Stimulated activated CD8-positive, alpha-beta memory T cell treated with anti-CD3 and anti-CD28 coated beads, Interleukin-15, amount 100 ng/mL, for 48 hours (primary cell): Measurements from ENCODE around the gene EYS.
"Not testable (repeated sequence)": the region's sequence is repeated elsewhere in the genome, so short reads cannot be mapped to it uniquely, and the experiment has no call there.

Experiments
- DNase-seq, 2 donors: peaks; one replicate each; pipeline ENCODE4 v3.0.0-alpha.2; 2020; ENCODE audit warnings: low read depth in 2 of 2

The EYS gene

DNA sequence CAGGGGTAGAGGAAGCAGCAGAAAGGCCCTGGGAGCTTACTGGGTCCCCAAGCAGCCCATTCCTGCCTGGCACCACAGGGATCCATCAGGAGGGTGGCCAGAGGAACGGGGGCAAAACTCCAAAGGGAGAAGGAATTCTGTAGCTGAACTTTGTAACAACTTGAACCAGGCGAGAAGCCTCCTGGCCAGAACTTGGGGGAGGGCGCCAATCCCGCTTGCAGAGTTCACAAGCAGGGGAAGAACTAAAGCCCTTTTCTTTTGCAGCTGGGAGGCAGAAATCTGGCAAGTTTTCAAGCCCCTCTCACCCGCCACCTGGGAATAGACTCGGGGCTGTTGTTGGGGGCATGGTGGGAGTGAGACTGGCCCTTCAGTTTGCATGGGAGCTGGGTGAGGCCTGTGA is 1882.3 kb downstream of the EYS start:
- no peak for DNase-seq

DNA sequence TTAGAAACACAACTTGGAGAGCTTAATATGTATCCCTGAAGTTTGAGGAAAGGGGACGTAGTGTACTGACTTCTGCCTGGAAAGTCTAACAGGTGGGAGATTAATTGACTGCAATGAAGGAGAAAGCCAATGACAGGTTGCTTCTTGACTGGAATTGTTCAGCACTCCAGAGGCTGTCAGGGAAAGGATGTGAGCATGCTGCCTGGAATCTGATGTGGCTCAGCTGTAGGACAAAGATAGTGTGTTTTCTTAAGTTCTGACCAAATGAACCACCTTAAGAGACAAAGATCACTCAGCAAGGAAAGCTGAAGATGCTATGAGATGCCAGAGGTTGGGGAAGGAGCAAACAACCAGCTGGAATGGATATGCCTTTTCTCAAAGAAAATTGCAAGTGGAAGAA is 1885.6 kb downstream of the EYS start:
- DNase-seq, result no peak

DNA sequence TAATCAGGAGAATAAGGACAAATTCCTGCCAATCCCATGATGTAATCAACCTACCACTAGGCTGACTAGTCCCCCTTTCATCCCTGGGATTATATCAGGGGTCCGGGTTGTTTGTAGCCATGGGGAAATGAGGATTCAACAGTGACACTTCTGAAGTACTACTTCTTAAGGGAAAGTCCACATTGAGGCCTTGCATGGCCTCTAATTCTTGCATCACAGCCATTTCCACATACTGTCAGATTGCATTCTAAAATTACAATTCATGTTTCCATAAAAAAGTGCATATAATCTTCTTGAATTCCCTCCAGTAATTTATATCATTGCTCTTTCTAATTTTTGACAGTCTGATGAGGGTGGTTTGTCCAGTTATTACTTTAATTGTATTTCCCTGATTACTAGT is 1887.2 kb downstream of the EYS start:
- no peak for DNase-seq

DNA sequence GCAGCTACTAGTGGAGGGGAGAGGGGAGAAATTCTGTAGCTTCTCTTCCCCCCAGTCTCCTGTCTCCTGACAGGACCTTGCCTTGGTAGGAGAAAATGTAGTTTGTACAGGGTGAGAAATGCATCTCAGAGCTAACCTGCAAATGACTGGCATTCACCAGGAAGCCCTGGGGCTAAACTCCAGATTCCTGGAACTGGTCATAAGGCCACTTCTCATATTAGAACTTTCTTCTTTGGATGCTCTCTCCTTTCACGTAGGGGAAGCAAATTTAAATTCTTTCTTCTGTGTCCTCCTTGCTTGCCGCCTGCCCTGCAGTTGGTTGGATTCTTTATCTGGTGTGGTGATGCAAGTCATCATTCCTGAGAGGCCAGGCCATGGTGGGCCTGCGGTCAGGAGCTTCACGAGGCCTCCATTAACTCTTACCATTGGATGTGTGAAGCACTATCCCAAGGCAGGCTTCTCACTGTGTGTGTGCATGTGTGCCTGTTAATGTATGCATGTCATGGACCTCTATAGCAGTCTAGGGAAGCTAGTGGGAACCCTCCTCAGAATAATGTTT is 1889.5 kb downstream of the EYS start:
- no peak for DNase-seq

DNA sequence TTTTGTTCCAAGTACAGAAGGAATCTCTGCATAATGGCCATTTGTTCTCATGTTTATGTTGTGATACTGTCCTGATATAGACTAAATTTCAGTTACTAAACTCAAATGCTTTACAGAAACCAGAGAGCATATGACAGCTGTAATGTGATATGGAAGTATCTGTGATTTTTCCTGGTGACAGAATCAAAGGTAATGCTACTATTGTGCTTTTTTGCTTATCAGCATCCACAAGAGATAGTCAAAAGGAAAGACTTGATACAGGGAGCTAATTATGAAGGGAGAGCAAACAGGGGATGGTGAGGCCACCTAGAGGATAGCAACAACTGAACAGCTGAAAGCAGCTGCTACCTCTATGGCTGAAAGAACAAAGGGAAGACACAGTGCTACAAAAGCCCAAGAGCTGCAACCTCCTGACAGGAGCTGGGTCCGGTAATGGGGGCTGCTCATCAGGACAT is 1890.0 kb downstream of the EYS start:
- DNase-seq, result no peak

DNA sequence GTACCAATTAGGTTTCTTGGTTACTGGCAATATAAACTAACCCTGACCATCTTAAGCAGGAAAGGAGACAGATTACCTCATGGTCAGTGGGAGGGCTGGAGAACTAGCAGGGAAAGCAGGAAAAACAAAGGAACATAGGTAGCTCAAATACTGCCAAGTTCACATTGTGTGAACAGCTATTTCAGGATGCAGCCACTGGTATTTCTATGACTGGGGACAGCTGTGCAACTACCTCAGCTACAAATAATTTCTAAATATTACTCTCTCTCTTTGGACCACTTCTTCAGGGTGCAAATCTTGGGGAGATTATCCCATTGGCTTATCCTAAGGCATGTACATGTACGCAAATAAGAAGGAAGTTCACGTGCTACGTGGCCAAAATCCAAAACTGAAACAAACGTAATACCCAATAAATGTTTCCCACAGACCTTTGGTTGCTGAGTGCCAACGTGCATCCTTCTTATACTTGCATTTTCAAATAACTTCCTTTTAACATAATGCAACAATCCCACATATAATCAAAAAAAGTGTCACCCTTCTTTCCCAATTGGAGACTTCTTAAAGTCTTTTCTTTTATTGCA is 1890.5 kb downstream of the EYS start:
- DNase-seq, result no peak

DNA sequence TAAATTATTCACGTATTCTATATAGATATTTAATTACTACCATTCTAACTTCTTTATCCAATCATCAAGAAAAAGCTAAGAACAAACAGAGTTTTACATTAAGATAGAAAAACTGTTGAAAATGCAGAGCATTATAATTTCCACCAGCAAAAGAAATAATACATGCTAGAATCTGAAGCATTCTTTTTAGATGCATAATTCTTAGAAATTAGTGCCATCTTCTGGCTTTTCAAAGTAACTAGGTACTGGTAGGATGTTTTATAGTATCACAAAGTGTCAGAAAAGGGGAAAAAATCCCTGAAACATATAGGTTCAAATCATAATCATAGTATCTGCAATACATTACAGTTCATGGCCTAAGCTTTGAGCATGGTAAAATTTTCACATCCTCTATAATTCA is 1892.6 kb downstream of the EYS start:
- no peak for DNase-seq

DNA sequence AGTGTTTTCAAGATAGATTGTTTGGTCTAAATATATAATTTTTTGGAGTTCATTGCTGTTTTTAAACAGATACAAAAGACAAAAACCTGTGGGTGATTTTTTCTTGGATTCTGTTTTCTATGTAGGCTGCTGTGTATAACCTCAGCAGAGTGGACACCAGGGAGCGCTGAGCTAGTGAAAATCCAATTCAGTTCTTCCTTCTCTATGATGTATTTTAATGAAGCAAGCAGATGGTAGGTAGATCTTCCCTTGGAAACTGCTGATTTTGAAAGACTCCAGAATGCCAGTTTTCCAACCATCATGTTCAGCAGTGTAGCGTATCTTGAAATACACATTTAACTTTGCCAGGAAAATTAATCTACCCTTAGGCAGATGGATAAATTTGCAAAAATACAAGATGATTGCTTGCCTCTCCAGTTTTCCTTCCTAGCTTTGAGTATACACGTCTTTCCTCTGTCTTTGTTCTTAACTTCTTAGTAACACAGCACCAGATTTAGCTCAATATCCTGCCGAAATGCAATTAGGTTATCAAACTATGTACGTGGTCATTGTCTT is 1893.4 kb downstream of the EYS start:
- no peak for DNase-seq

DNA sequence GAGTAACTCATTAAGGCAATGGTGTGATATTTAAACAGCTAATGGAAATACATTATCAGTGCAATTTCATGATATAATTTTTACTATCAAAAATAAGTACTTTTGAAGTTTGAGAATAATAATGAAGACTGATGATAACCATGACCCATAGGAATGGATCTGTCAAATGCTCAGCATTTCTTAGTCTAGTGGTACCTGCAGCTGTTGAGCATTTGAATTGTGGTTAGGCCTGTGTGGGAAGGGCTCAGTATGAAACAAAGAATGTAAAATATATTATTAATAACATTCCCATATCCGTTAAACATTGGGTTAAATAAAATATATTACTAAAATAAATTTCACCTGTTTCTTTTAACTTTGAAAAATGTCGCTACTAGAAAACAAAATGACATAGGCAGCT is 1898.5 kb downstream of the EYS start:
- no peak for DNase-seq

DNA sequence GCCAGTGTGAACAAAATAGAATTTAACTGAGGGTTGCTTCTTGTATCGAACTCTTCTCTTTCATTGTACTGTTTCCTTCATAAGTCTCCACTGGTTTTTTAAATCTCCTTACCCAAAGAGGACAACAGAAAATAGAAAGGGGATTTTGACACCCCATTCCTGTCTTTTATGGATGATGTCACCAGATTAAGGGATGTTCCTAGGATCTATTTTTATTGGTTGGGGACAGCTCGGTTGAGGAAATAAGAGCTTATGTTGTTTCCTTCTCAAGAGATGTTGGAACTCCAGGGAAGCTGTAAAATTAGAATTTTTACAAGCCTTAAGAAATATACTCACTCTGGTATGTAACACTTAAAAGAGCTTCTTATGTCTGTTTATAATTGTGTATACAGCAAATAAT is 1900.0 kb downstream of the EYS start:
- DNase-seq, result no peak

DNA sequence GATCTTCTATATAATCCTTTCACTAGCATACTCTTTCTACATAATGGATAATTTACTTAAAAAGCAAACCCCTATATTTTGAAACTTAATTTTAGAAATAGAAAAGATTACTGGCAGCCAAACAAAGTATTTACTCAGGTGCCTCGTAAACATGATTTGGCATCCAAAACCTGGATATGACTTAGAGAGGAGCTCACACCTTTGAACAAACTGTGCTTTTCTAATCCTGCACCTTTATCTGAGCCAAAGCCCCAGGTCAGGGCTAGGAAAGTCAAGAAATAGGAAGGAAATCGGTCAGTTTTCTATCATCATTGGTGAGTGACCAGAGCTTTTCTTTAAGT is 1900.5 kb downstream of the EYS start:
- DNase-seq, result no peak

DNA sequence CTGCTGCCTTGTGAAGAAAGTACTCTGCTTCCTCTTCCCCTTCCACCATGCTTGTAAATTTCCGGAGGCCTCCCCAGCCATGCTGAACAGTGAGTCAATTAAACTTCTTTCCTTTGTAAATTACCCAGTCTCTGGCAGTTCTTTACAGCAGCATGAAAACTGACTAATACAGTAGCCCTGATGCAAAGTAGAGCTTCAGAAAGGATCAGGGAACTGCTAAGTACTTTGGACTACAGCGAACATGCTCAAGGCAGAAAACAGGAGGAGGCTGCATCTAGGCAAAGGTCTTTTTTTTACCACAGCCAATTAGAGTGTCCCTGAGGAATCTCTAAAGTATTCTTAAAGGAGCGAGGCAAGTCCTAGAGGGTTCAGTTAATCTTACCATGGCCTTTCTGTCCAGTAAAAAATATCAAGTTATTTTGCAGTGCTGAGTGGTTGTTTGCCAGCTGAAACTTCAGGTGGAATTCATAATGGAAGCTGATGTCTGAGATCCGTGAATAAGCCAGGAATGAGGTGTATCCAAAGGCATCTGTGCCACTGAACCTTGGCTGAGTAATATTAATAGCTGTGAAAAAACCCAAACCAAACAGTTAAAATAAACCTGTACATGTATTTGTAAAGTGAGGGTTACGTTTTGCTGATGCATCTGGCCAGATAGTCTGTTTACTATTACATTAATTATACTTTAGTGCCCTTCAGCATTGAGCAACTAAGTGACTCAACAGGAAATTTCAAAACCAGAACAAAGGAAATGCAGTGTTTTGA is 1901.0 kb downstream of the EYS start:
- no peak for DNase-seq

DNA sequence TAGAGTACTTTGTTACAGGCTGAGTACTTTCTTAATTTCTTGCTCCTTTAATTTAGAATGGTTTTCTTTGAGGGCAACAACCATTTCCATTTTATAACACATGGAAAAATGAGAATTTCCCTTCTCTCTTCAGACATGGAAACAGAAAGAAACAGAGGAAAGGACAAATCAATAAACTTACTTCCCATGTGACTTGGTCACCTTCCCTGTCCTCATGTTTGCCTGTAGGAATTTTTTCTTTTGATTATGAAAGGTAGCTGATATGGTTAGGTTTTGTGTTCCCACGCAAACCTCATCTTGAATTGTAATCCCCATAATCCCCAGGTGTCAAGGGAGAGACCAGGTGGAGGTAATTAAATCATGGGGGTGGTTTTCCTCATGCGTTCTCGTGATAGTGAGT is 1901.7 kb downstream of the EYS start:
- DNase-seq, result no peak

DNA sequence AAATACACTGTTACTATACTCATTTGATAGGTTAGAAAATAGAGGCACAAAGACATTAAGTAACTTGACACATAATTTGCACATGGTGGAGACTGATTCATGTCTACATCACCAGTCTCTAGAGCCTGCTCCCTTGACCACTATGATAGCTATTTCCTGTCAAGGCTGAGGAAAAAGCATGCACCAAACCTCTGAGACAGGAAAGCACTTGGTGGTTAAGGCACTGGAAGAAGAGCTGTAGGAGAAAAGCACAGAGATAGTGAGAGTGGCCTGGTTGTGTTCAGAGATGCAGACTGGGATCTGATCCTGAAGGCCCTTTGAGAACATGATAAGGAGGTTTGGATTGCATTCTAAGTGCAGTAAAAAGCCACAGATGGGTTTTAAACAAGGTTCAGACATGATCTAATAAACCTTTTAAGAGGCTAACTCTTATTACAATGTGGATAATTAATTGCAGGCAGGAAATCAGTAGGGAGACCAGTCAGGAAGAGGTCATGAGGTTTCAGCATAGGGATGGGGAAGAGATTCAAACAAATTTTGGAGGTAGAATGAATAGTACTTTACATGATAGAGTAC is 1902.6 kb downstream of the EYS start:
- no peak for DNase-seq

DNA sequence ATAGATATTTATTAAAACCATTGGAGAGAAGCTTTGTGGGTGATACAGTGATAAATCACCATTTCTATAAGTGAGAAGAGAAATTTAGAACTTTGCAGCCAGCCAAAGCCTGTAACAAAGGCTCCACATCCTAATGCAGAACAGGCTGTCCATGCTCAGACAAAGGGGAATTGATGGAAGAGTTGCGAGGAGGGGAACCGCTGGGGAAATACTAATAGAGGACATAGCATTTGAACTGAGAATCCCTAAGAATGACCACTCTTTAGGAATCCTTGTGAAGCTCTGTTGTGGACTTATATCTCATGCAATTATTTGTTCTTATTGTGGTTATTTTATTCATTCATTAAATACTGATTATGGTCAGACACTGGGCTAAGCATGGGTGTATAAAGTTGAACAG is 1903.7 kb downstream of the EYS start:
- no peak for DNase-seq

DNA sequence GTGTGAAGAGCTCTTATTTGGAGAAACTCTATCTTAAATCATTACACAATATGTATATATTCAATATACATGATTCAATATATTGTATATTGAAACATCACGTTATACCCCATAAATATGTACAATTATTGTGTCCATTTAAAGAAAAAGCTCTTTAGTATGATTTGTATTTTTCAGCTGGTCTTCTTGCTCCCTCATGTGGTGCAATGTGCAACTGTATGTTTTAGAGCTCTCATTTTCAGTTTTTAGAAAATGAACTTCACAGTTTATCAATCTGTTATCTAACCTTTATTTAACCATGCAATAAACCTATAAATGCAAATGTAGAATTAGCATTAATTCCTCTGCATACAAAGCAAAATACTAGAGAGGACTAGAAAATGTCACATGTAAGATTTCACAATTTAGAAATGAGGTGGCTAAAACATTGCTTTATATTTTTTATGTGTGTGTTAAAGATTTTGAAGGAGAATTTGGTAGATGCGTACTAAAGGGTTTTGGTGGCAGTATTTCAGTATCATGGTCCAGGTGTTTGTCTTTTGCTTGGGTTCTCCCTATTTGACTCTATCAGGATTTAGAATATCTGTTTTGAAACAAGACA is 1904.3 kb downstream of the EYS start:
- DNase-seq, result no peak

DNA sequence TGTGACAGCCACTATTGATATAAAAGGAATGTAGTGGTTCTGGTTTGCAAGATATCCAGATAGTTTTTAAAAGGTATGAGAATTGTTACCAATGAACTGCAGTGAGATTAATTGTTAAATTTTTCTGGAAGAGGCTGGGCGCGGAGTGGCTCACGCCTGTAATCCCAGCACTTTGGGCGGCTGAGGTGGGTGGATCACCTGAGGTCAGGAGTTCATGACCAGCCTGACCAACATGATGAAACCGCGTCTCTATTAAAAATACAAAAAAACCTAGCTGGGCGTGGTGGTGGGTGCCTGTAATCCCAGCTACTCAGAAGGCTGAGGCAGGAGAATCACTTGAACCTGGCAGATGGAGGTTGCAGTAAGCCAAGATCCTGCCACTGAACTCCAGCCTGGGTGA is 1906.6 kb downstream of the EYS start:
- DNase-seq, result not testable (repeated sequence)

DNA sequence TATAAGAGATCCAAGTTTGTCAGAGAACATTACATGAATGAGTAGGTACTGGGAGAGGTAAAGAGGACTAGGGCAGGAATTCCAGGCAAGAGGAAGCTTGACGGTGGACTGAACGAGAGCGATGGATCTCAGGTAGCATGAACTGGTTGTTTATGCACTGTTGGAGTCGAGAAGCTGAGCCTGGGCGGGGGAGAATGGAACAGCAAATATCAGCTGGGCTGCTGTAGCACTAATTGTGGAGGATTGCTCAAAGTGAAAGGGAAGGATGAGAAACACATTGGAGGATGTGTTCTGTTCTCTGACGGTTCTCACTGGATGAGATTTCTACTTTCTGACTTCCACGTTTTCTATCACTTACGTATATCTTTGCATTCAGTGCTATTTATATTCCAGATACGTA is 1907.2 kb downstream of the EYS start:
- no peak for DNase-seq

DNA sequence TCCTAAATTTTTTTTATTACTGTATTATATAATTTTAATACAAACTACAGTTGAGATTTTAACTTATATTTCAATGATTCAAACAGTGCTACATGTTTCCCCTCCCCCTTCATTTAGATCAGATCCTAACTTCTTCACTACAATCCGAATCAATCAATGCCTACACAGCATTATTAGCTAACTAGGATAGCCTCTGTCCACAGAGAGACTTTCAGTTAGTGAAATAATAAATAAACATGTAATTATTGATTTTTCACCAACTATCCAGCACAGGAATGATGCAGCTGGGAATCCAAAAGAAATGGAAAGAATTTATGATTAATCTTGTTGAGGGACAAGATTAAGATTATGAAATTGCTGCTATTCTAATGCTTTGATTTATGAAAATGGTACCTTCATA is 1907.7 kb downstream of the EYS start:
- no peak for DNase-seq

DNA sequence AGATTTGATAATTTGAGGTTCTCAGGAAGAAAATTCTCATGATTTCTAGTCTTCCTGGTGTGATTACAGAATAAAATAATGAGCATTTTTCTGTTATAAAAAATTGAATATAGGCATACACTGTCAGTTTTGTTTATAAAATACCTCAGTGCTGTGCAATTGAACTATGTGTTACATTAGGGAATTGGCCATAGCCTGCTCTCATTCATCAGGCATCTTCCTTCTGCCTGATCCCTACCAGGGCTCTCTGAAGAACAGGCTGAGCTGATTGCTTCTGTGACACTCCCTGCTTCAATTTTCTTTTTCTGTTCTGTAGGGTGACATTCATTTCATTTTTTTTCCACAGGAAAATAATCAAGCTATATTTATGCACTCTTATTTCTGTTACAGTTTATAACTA is 1908.6 kb downstream of the EYS start:
- DNase-seq, result no peak

DNA sequence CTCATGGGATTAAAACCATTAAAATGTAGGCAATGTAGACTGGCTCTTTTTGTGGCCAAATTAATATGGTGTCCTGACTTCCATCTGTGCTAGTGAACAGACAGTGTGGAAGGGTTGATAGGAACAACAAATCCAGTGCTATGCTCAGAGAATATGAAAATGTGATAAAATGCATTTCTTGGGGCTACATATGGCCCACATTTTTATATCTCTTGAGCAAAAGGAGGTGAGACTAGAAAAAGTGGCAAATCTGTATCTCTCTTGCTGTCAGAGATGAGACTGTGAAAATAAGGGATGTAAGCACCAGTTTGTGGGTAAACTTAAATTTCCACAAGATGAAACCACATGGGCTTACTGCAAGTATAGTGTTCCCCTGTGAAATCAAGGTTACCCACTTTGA is 1909.3 kb downstream of the EYS start:
- no peak for DNase-seq

DNA sequence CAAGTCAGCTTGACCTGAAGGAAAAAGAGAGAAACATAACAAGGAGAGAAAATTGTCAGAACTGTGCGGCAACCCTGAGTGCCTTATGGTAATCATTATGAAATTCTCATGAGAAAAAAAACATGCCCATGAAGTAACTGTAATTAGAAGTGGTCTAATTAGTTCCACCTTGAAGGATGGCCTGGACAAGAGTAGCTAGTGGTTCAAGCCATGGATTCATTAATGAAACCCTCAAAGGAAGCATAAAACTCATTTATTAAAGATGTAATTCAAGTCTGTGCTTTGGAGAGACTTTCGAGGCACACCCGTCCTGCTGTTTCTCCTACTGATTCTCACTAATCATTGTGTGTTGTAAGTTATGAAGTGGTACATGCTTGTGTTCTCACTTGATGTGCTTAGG is 1911.2 kb downstream of the EYS start:
- DNase-seq, result no peak

DNA sequence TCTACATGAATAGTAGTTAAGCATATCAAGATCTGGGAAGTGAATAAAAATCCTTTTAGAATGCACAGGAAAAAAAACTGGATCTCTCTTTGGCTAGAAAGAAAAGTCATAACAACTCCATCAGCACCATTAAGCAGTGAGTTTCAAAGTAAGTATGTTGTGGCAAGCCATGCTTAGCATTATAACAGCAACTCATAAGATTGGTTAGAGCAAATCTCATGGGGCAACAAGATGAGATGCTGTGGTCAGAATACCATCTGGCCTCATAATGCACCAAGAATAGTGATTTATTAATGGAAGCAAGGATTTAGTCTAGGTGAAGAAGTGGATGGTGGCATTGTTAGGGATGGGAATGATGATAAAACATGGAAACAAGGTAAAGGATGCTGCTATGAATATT is 1912.0 kb downstream of the EYS start:
- DNase-seq, result no peak
